Skeletal muscle satellite cell (primary cell): ENCODE results near the gene PDE10A.

Experiments
- H3K27me3 ChIP-seq: 2 replicates; pipeline ENCODE4 v1.7.0; 2013; ENCODE audit warnings: low read length; ENCODE audit not compliant: control insufficient read depth, insufficient read depth
- H3K36me3 ChIP-seq: 2 replicates; pipeline ENCODE4 v1.7.0; 2013; ENCODE audit warnings: mild to moderate bottlenecking, control low read depth, low read length; ENCODE audit not compliant: insufficient read depth
- H3K4me1 ChIP-seq: 2 replicates; pipeline ENCODE4 v1.7.0; 2013; ENCODE audit warnings: low read length; ENCODE audit not compliant: control insufficient read depth, insufficient read depth
- H3K4me2 ChIP-seq: 2 replicates; pipeline ENCODE4 v1.7.0; 2013; ENCODE audit warnings: mild to moderate bottlenecking, low read length
- H3K4me3 ChIP-seq: 2 replicates; pipeline ENCODE4 v1.7.0; 2013; ENCODE audit warnings: low read length
- H3K9ac ChIP-seq: 2 replicates; pipeline ENCODE4 v1.7.0; 2013; ENCODE audit warnings: mild to moderate bottlenecking, low read depth, low read length, moderate library complexity
- H3K9me3 ChIP-seq: replicated peaks from 2 replicates; pipeline ENCODE4 v1.7.0; 2013; ENCODE audit warnings: mild to moderate bottlenecking, control low read depth, low read length

The PDE10A gene

DNA sequence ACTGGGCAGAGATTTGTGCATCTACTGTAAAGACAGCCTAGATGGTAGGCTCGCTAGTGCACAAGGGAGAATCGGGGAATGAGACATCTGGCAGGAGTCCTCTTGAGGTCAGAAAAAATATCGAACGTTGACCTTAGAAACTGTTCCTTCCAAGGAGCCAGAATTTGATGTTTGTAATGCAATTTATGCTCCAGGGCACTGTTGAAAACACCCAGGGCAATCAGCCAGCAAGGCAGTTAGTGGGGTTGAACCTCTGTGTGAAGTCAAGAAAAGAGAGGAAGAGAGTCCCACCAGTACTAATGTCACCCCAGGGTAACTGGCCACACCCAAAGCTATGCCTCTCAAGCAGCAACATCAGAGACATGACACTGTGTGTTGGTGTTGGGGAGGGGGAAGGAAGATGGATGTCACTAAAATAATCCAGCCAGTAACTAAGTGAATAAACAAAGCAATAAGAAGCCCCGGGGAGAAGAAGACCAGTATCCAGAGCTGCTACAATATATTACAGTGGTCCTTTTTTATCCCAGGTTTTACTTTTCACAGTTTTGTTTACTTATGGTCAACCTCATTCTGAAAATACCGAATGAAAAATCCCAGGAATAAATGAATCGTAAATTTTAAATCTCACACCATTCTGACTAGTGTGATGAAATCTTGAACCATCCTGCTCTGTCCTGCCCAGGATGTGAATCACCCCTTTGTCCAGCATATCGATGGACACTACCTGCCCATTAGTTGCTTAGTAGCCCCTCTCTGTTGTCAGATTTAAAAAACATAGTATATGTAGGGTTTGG lies 32.9 kb upstream of the PDE10A start:
- Histone ChIP-seq H3K4me1 (no peaks in the 10 kb centered on the region), H3K9me3 (no peaks in the 10 kb centered on the region), H3K27me3 (no peaks in the 10 kb centered on the region), H3K4me2 (no peak overlapping the region), H3K36me3 (no peaks in the 10 kb centered on the region), H3K4me3 (no peak overlapping the region), H3K9ac (no peak overlapping the region)

DNA sequence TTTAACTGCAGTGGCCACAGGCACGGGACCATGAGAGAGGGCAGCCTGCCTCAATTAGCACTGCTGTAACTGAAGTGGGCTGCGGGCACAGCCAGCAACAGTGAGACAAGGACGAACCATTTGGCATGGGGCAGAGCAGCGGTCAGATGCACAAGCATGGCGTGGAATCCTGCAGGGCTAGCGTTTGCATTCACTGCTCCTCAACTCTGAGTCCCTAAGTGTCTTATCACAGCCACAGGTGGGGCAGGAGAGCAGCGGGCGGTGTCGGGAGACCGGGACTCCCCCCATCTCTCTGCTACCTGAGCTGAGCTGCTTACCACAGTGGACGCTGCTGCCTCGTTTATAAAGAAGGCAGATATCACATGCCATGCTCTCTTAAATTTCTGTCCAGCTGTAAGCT lies 31.3 kb upstream of the PDE10A start:
- H3K4me2 ChIP-seq = peak overlapping the region; percentile 44
- H3K4me3 ChIP-seq = no peak overlapping the region
- H3K9me3 ChIP-seq = no peaks in the 10 kb centered on the region
- no peaks in the 10 kb centered on the region for H3K27me3 ChIP-seq
- H3K36me3 ChIP-seq = no peaks in the 10 kb centered on the region
- H3K4me1 ChIP-seq = no peaks in the 10 kb centered on the region
- H3K9ac ChIP-seq = no peak overlapping the region

DNA sequence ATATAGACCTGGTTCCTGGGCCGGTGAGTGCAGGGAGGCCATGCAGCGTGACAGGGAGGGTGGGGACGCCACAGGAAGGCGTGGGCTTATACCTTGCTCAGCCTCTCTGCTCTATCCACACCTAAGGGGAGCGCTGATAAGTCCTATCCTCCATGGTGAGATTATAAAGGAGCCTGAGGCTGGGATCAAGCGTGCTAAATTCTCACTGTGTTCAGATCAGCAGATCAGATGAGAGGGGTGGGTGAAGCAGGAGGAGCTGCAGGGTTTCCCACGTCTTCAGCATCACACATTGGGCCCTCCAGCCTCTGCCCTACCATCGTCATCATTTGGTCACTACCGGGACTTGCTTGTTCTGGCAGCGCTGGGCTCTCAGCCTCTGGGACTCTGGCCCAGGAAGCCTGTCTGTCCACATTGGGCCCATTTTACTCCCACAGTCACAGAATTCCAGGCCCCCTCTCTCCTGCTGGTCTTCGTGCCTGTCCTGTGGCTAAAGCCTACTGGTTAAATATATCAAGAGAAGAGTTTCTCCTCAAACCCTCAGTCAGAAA lies 29.1 kb upstream of the PDE10A start:
- Histone ChIP-seq H3K4me2 (no peak overlapping the region), H3K4me1 (no peaks in the 10 kb centered on the region), H3K27me3 (no peaks in the 10 kb centered on the region), H3K36me3 (no peaks in the 10 kb centered on the region), H3K9ac (no peak overlapping the region), H3K4me3 (no peak overlapping the region), H3K9me3 (no peaks in the 10 kb centered on the region)

DNA sequence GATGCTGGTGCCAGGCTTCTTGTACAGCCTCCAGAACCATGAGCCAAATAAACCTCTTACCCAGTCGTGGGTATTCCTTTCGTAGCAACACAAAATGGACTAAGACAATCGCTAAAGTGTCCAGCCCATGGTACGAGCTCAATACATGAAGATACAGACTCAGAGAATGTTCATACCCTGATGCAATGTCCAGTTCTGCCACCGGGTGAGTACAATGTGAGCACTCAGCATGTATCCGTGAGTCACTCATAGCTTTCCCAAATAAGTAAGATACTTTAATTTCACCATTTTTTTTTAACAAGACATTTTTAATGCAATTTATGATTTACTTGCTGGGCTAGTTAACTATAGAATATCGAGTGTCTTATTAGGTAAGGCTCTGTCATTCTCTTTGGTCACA lies 26.7 kb upstream of the PDE10A start:
- H3K9ac ChIP-seq = no peak overlapping the region
- H3K4me2 ChIP-seq = no peak overlapping the region
- H3K4me3 ChIP-seq = no peak overlapping the region
- H3K36me3 ChIP-seq = no peaks in the 10 kb centered on the region
- peaks cover 6% of the 10 kb centered on the region for H3K4me1 ChIP-seq
- H3K9me3 ChIP-seq = no peaks in the 10 kb centered on the region
- H3K27me3 ChIP-seq = peaks cover 7% of the 10 kb centered on the region

DNA sequence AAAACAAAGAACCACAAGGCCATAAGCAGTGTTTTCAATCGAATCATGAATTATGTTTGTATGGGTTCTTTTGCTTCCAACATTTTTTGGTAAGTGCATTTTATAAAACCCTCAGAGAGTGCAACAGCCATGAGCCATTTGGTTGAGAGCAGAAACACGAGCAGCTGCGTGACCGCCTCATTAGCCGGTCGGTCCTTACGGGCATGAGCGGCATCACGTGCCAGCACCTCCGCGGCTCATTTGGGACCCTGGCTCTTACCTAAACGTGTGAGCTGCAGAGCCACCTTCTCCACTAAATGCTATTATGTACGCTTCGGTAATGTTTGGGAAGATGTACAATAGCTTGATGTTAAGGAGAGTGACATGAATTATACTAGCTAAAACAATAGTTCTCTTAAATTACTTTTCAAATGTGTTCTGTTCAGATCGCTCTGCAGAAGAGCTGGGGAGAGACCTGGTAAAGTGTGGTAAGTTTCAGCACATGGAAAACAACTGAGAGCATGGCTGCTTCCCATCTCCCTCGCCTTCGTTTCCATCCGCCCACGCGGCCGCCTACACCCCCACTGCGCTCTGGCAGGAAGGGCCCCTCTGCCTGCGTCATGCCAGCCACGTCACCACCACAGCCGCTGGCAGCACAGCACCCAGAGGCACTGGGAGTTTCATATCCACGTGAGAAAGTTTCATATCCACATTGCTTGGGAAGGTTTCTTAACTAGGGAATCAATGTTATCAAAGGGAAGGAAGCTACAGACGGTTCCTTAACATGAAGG lies 23.7 kb upstream of the PDE10A start:
- Histone ChIP-seq H3K4me3 (peak overlapping the region; percentile 11), H3K4me1 (peaks cover 6% of the 10 kb centered on the region), H3K4me2 (peak overlapping the region; percentile 64), H3K9me3 (no peaks in the 10 kb centered on the region), H3K27me3 (peaks cover 7% of the 10 kb centered on the region), H3K9ac (no peak overlapping the region), H3K36me3 (no peaks in the 10 kb centered on the region)

DNA sequence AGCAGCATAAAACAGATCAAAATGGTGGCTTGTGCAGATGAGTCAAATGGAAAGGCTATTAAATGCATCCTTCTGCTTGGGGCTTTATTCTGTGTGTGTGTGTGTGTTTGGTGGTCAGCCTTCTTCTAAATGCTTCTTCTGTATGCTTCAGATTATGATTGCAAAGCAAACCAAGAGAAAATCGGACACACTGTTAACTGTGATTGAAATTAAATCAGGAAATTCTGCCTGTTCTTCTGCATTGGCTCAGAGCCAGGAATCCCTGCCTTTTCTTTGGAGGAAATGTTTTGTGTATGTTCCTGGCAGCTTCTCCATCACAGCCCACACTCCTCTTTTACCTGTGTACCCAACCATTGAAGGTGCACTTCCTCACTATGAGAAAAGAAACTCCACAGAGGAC lies 22.3 kb upstream of the PDE10A start:
- H3K9me3 ChIP-seq = no peaks in the 10 kb centered on the region

DNA sequence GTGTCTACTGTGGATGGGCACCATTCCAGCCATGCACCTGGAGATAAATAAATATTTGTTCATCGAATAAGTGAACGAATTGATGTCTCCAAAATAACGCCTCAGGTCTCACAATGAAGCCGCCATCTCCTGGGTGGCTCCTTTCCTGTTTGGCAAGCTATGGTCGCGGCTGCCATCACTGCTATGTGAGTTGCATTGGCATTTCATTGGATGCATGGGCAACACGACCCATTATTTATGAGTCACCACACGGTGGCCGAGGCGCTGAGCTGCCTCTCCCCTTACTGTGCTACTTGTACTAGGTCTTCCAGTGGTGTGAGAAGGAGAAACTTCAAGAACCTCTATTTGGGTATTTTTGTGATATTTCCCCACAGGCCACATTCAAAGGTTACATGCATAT lies 21.3 kb upstream of the PDE10A start:
- H3K9ac ChIP-seq = no peak overlapping the region
- H3K4me3 ChIP-seq = no peak overlapping the region
- no peak overlapping the region for H3K4me2 ChIP-seq
- no peaks in the 10 kb centered on the region for H3K36me3 ChIP-seq
- H3K9me3 ChIP-seq = no peaks in the 10 kb centered on the region
- peaks cover 10% of the 10 kb centered on the region for H3K27me3 ChIP-seq
- H3K4me1 ChIP-seq = peaks cover 6% of the 10 kb centered on the region

More for the DNA sequence above, 22.3 kb upstream of the PDE10A start:
- peaks cover 7% of the 10 kb centered on the region for H3K27me3 ChIP-seq
- no peak overlapping the region for H3K4me3 ChIP-seq
- H3K36me3 ChIP-seq = no peaks in the 10 kb centered on the region
- H3K9ac ChIP-seq = no peak overlapping the region
- peaks cover 6% of the 10 kb centered on the region for H3K4me1 ChIP-seq
- no peak overlapping the region for H3K4me2 ChIP-seq

DNA sequence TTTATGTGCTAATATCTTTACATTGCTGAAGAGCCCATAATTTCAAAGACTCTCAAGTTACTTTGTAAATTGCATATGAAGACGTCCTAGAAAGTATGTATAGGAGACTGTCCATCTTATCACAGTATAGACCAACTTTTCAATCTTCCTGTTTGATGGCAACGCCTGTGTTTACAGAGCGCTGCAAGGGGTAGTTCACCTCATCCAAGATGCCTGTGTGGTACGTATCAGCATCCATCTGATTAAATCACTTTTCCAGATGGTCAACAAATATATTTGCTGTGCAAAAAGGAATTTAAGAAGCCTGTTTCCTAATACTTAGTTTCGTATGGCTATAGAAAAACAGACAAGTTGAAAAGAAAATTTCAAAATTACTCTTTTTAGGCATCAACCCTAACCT lies 17.9 kb upstream of the PDE10A start:
- Histone ChIP-seq H3K9me3 (no peaks in the 10 kb centered on the region), H3K4me2 (no peak overlapping the region), H3K9ac (no peak overlapping the region), H3K36me3 (no peaks in the 10 kb centered on the region), H3K27me3 (peaks cover 12% of the 10 kb centered on the region), H3K4me1 (no peaks in the 10 kb centered on the region), H3K4me3 (no peak overlapping the region)

DNA sequence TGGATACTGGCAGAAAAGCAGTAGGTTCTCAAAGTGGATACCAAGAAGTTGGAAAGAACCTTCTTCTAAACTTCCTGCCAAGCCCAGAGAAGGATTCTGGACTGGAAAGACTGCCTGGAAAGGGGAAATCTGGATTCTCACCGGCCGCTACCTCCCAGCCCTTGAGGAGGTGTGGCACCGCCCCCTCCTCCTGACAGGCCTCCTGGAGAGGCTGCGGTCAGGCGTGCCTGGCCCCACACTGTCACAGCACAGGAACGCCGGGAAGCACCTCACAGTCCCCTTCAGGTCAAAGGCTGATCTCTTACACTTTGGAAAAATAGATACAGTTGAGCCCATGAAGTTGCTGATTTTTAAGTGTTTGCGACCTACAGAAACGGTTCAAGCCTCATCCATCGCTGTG lies 16.3 kb upstream of the PDE10A start:
- H3K27me3 ChIP-seq = peaks cover 11% of the 10 kb centered on the region
- H3K4me1 ChIP-seq = no peaks in the 10 kb centered on the region
- H3K4me3 ChIP-seq = no peak overlapping the region
- H3K9ac ChIP-seq = no peak overlapping the region
- no peaks in the 10 kb centered on the region for H3K36me3 ChIP-seq
- H3K9me3 ChIP-seq = no peaks in the 10 kb centered on the region
- no peak overlapping the region for H3K4me2 ChIP-seq

DNA sequence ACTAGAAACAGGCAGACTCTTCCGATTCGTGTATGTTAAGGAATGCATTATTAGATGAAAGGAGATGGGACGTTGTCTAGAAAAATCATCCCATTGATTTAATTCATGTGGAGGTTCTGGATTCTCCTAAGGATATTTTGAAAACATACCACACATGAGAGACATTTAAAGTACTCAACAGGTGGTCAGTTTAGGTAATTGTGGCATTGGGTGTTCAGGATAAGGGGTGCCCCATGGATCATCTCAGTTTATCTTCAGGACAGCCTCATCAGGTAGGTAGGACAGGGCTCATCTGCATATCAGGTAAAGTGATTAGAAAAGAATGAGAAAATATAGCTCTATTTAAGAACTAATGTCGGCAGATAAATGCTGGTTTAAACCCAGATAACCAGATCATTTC lies 15.9 kb upstream of the PDE10A start:
- Histone ChIP-seq H3K9ac (no peak overlapping the region), H3K9me3 (no peaks in the 10 kb centered on the region), H3K27me3 (peaks cover 11% of the 10 kb centered on the region), H3K4me3 (no peak overlapping the region), H3K4me2 (peak overlapping the region; percentile 71), H3K4me1 (no peaks in the 10 kb centered on the region), H3K36me3 (no peaks in the 10 kb centered on the region)

DNA sequence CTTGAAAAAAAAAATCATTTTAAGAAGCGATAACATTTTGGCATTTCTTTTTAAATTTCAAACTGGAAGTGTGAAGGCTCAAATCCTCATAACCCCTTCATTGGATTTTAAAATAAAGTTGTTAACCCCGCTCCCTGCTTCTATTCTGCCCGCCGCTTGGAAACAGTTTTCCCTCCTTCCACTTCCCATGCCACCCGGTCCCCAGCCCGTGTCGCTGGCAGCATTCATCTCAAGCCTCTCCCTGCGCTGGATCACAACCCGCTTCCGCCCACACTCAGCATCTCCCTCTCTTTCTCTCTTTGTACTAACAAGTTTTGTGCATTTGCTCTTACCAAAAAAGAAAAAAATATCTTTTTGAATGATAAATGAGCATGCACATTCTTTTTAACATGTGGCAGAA lies 15.4 kb upstream of the PDE10A start:
- Histone ChIP-seq H3K9me3 (no peaks in the 10 kb centered on the region), H3K9ac (no peak overlapping the region), H3K4me1 (no peaks in the 10 kb centered on the region), H3K4me3 (no peak overlapping the region), H3K27me3 (peaks cover 11% of the 10 kb centered on the region), H3K4me2 (peak overlapping the region; percentile 71), H3K36me3 (no peaks in the 10 kb centered on the region)
